ENCODE data around the gene TBC1D5. TPM values are rescaled to one million over a fixed set of nuclear protein-coding genes. Genes with fewer than 3 reads are reported as not detected.
"Not testable (repeated sequence)": the region's sequence is repeated elsewhere in the genome, so short reads cannot be mapped to it uniquely, and the experiment has no call there.

The TBC1D5 gene
- total and polyA plus RNA-seq, 5 donors from 2014 or later = 27.6 to 61.6 (median 36.4) TPM

DNA sequence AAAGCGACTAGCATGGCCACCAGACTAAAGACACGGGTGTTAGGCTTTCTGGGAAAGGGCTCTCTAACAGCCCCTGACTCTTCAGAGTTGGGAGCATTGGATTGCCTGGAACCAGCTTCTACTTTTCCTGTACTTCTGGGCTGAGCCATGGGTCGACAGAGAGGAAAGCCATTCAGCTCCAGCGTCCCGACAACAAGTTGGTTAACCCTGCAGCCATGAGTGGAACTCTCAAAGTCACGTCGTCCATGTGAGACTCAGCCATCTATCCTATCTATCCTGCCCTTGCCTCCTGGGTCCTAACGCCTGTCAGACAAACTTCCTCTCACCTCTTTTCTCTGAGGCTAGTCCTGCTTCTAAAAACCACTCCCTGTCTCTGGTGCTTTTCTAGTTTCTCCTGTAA is 32.6 kb upstream of the TBC1D5 start:
- Histone ChIP-seq H3K4me3 (ENCODE audit: low read depth, low read length) (peak overlapping the region; percentile 26), H3K27ac (ENCODE audit: insufficient read depth, low read length, poor library complexity, severe bottlenecking) (no peak overlapping the region), H3K36me3 (ENCODE audit: control insufficient read depth, insufficient read depth, low read length) (no peaks in the 10 kb centered on the region), H3K9me3 (ENCODE audit: control insufficient read depth in 2 of 2, low read length in 2 of 2) (no peaks in the 10 kb centered on the region), H3K4me1 (ENCODE audit: control insufficient read depth, insufficient read depth, low read length, poor library complexity, severe bottlenecking) (no peaks in the 10 kb centered on the region), H3K27me3 (ENCODE audit: control insufficient read depth, insufficient read depth, low read length) (peaks cover 3% of the 10 kb centered on the region)
- H3K4me1 Mint-ChIP-seq = peaks cover 0 to 16% (median 8%) of the 10 kb centered on the region in 4 donors
- H3K27ac Mint-ChIP-seq = peak overlapping the region in 1 of 3 donors; percentile 20
- peaks cover 17% of the 10 kb centered on the region for H3K27me3 Mint-ChIP-seq
- no peaks in the 10 kb centered on the region for H3K36me3 Mint-ChIP-seq
- DNase-seq (no peak), ATAC-seq (ENCODE audit: low read depth in 2 of 2) (no peak)
- peaks cover 0 to 2% (median 0%) of the 10 kb centered on the region in 7 donors for H3K9me3 Mint-ChIP-seq
- peak overlapping the region in 1 of 4 donors; percentile 35 for H3K4me3 Mint-ChIP-seq

DNA sequence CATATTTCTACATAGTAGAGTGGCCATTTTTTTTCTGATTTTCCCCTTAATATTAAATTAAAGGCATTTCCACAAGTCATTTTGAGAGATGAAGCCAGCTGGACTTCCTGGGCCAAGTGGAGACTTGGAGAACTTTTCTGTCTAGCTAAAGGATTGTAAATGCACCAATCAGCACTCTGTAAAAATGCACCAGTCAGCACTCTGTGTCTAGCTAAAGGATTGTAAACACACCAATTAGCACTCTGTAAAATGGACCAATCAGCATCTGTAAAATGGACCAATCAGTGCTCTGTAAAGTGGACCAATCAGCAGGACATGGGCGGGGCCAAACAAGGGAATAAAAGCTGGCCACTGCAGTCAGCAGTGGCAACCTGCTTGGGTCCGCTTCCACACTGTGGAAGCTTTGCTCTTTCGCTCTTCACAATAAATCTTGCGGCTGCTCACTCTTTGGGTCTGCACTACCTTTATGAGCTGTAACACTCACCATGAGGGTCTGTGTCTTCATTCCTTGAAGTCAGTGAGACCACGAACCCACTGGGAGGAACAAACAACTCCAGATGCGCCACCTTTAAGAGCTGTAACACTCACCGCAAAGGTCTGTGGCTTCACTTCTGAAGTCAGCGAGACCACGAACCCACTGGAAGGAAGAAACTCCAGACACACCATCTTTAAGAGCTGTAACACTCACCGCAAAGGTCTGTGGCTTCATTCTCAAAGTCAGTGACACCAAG is 31.9 kb upstream of the TBC1D5 start:
- not testable (repeated sequence) for H3K4me1 ChIP-seq (ENCODE audit: control insufficient read depth, insufficient read depth, low read length, poor library complexity, severe bottlenecking); H3K27ac ChIP-seq (ENCODE audit: insufficient read depth, low read length, poor library complexity, severe bottlenecking); H3K36me3 ChIP-seq (ENCODE audit: control insufficient read depth, insufficient read depth, low read length); ATAC-seq (ENCODE audit: low read depth in 2 of 2); H3K27me3 ChIP-seq (ENCODE audit: control insufficient read depth, insufficient read depth, low read length); H3K36me3 Mint-ChIP-seq; H3K9me3 Mint-ChIP-seq; H3K9me3 ChIP-seq (ENCODE audit: control insufficient read depth in 2 of 2, low read length in 2 of 2); H3K27ac Mint-ChIP-seq
- peak overlapping the region; percentile 26 for H3K4me3 ChIP-seq (ENCODE audit: low read depth, low read length)
- Mint-ChIP-seq H3K4me3 (peak overlapping the region in 2 of 4 donors; percentile 16 to 35), H3K4me1 (peaks cover 0 to 12% (median 4%) of the 10 kb centered on the region in 4 donors), H3K27me3 (peaks cover 23% of the 10 kb centered on the region)
- peak in 2 of 3 donors; percentile 3 to 23 for DNase-seq

DNA sequence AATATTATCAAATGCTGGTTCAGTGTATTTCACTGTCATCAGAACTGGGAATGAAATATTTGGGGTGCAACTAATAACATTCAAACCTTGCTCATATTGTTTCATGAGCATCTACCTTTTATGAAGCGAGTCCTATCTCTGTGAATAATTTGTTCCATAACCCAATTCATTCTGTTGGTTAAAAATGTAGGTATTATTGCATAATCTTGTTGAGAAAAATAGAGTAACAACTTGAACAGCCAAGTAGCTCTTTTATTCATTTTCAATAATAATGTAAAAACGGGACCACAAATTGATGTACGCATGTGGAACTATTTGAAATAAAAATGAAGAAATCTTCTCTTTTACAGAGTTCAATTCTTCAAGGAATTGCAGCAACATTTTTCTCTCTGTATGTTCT is 30.1 kb upstream of the TBC1D5 start:
- no peak overlapping the region for H3K4me3 Mint-ChIP-seq
- no peak overlapping the region for H3K27ac Mint-ChIP-seq
- no peaks in the 10 kb centered on the region for H3K36me3 Mint-ChIP-seq
- H3K4me3 ChIP-seq (ENCODE audit: low read depth, low read length) = no peak overlapping the region
- no peaks in the 10 kb centered on the region for H3K36me3 ChIP-seq (ENCODE audit: control insufficient read depth, insufficient read depth, low read length)
- ATAC-seq (ENCODE audit: low read depth in 2 of 2) (no peak), DNase-seq (no peak)
- peaks cover 26% of the 10 kb centered on the region for H3K27me3 Mint-ChIP-seq
- peaks cover 0 to 2% (median 0%) of the 10 kb centered on the region in 7 donors for H3K9me3 Mint-ChIP-seq
- peaks cover 3% of the 10 kb centered on the region for H3K27me3 ChIP-seq (ENCODE audit: control insufficient read depth, insufficient read depth, low read length)
- H3K9me3 ChIP-seq (ENCODE audit: control insufficient read depth in 2 of 2, low read length in 2 of 2) = no peaks in the 10 kb centered on the region
- no peaks in the 10 kb centered on the region for H3K4me1 ChIP-seq (ENCODE audit: control insufficient read depth, insufficient read depth, low read length, poor library complexity, severe bottlenecking)
- no peak overlapping the region for H3K27ac ChIP-seq (ENCODE audit: insufficient read depth, low read length, poor library complexity, severe bottlenecking)
- H3K4me1 Mint-ChIP-seq = peaks cover 0 to 12% (median 4%) of the 10 kb centered on the region in 4 donors

DNA sequence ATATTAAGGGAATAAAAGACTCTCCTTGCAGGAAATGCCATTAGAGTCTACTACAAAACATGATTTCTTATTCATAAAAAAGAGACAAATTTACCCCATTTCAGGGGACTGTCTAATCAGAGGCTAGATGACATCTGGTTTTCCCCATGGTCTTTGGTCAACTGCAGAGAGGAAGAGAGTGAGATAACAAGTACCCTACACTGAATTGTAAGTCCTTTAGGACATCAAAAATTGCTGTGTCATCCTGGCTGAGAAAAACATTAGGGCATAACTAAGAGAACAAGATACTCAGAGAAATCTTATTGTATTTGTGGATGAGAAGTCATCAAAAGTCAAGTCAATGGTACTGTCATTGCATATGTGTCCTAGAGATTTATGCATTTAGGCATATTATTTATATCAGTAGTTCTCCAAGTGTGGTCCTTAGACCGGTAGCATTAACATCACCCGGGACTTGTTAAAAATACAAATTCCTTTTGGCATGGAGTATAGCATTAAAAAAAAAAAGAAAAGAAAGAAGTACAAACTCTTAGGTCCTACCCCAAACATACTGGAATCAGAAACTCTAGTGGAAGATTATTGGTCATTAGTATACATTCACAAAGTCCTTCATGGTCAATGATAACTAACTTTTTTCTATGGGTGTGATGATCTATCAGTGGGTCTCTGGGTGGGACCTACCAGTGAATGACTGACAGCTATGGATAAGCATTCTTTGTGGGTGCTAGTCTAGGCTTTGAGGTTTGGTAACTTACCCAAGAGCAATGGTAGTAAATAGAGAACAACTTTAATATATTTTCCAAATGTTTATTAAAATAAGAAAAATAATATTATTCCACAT is 29.0 kb upstream of the TBC1D5 start:
- Mint-ChIP-seq H3K4me3 (no peak overlapping the region), H3K4me1 (peaks cover 0 to 12% (median 4%) of the 10 kb centered on the region in 4 donors), H3K27me3 (peaks cover 26% of the 10 kb centered on the region), H3K27ac (peak overlapping the region in 1 of 3 donors; percentile 61), H3K36me3 (no peaks in the 10 kb centered on the region), H3K9me3 (peaks cover 0 to 4% (median 0%) of the 10 kb centered on the region in 7 donors)
- Histone ChIP-seq H3K36me3 (ENCODE audit: control insufficient read depth, insufficient read depth, low read length) (no peaks in the 10 kb centered on the region), H3K9me3 (ENCODE audit: control insufficient read depth in 2 of 2, low read length in 2 of 2) (no peaks in the 10 kb centered on the region), H3K4me3 (ENCODE audit: low read depth, low read length) (no peak overlapping the region), H3K4me1 (ENCODE audit: control insufficient read depth, insufficient read depth, low read length, poor library complexity, severe bottlenecking) (no peaks in the 10 kb centered on the region), H3K27ac (ENCODE audit: insufficient read depth, low read length, poor library complexity, severe bottlenecking) (no peak overlapping the region), H3K27me3 (ENCODE audit: control insufficient read depth, insufficient read depth, low read length) (peaks cover 3% of the 10 kb centered on the region)
- no peak for ATAC-seq (ENCODE audit: low read depth in 2 of 2)
- DNase-seq = no peak

DNA sequence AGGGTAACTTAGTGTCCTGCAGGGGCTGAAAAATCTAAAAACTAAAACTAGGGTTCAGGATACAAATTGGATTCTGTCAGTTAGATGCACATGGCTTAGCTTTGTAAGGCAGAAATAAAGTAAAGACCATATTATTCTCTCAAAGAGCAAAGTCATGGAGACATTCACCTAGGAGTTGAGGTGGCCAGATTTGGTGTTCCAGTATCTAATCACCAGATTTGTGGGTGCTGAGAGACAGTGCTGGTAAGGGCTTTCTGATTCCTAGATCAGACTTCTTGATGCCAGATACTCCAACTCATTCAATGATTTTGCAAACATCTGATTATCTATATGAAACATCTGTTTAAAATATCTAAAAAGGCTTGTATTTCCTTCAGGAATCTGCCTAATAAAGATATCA is 28.3 kb upstream of the TBC1D5 start:
- no peak overlapping the region for H3K4me3 Mint-ChIP-seq
- Histone ChIP-seq H3K4me3 (ENCODE audit: low read depth, low read length) (no peak overlapping the region), H3K36me3 (ENCODE audit: control insufficient read depth, insufficient read depth, low read length) (no peaks in the 10 kb centered on the region), H3K27me3 (ENCODE audit: control insufficient read depth, insufficient read depth, low read length) (peaks cover 3% of the 10 kb centered on the region), H3K9me3 (ENCODE audit: control insufficient read depth in 2 of 2, low read length in 2 of 2) (no peaks in the 10 kb centered on the region), H3K27ac (ENCODE audit: insufficient read depth, low read length, poor library complexity, severe bottlenecking) (no peak overlapping the region), H3K4me1 (ENCODE audit: control insufficient read depth, insufficient read depth, low read length, poor library complexity, severe bottlenecking) (no peaks in the 10 kb centered on the region)
- H3K27me3 Mint-ChIP-seq = peaks cover 26% of the 10 kb centered on the region
- peaks cover 0 to 12% (median 4%) of the 10 kb centered on the region in 4 donors for H3K4me1 Mint-ChIP-seq
- ATAC-seq (ENCODE audit: low read depth in 2 of 2) (no peak), DNase-seq (no peak)
- no peaks in the 10 kb centered on the region for H3K36me3 Mint-ChIP-seq
- H3K9me3 Mint-ChIP-seq = peaks cover 0 to 4% (median 0%) of the 10 kb centered on the region in 7 donors
- H3K27ac Mint-ChIP-seq = no peak overlapping the region

DNA sequence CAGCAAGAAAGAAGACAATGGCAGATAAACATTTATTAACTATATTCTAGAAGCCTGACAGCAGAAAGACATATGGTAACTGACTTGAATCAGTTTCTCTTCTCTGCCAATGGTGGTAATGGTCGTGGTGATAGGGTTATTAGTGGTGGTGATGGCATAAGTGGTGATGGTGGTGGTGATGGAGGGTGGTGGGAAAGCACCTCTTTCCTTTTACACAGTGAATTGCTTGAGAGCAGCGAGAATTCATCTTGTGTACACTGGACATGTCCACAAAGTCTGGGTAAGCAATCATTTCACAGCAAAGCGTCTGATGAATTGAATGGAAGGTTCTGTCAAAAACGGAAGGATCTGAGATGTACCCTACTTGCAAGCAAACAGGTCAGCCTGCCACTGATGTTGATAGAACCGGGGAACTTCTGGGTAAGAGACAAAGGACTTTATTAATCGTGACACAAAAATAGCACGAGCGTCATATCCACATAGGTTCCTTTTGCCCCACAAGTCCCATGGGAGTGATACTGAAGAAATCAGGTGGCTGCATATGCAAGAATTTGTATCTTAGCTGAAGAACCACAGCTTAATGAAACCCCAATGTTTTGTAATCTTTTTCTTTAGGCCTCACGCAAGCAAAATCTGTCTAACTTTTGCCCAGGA is 23.5 kb upstream of the TBC1D5 start:
- peaks cover 9% of the 10 kb centered on the region for H3K27me3 ChIP-seq (ENCODE audit: control insufficient read depth, insufficient read depth, low read length)
- H3K4me3 ChIP-seq (ENCODE audit: low read depth, low read length) = no peak overlapping the region
- H3K27ac Mint-ChIP-seq = no peak overlapping the region
- H3K4me1 ChIP-seq (ENCODE audit: control insufficient read depth, insufficient read depth, low read length, poor library complexity, severe bottlenecking) = no peaks in the 10 kb centered on the region
- H3K4me3 Mint-ChIP-seq = no peak overlapping the region
- no peaks in the 10 kb centered on the region for H3K4me1 Mint-ChIP-seq
- no peaks in the 10 kb centered on the region for H3K36me3 Mint-ChIP-seq
- ATAC-seq (ENCODE audit: low read depth in 2 of 2) = no peak
- no peaks in the 10 kb centered on the region for H3K36me3 ChIP-seq (ENCODE audit: control insufficient read depth, insufficient read depth, low read length)
- H3K9me3 ChIP-seq (ENCODE audit: control insufficient read depth in 2 of 2, low read length in 2 of 2) = no peaks in the 10 kb centered on the region
- H3K27me3 Mint-ChIP-seq = peaks cover 17% of the 10 kb centered on the region
- no peak for DNase-seq
- peaks cover 0 to 3% (median 0%) of the 10 kb centered on the region in 7 donors for H3K9me3 Mint-ChIP-seq
- H3K27ac ChIP-seq (ENCODE audit: insufficient read depth, low read length, poor library complexity, severe bottlenecking) = no peak overlapping the region

DNA sequence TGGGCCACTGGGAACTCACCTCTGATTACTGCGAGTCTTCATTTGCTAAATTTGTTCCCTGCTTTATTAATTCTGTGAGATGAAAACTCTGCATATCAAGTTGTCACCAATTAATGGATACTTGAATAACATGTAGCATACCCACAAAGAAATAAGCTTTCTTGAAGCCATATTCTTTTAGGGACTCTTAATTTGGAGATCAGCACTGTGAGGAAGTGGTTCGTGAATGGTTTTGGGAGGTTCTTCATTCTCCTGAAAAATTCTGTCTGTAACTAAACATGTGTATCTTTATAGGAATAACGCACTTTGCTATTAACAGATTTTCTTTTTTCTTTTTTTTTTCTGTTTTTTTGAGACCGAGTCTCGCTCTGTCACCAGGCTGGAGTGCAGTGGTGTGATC is 19.1 kb upstream of the TBC1D5 start:
- Histone ChIP-seq H3K4me1 (ENCODE audit: control insufficient read depth, insufficient read depth, low read length, poor library complexity, severe bottlenecking) (no peaks in the 10 kb centered on the region), H3K9me3 (ENCODE audit: control insufficient read depth in 2 of 2, low read length in 2 of 2) (no peaks in the 10 kb centered on the region), H3K27me3 (ENCODE audit: control insufficient read depth, insufficient read depth, low read length) (peaks cover 9% of the 10 kb centered on the region), H3K27ac (ENCODE audit: insufficient read depth, low read length, poor library complexity, severe bottlenecking) (no peak overlapping the region), H3K36me3 (ENCODE audit: control insufficient read depth, insufficient read depth, low read length) (no peaks in the 10 kb centered on the region), H3K4me3 (ENCODE audit: low read depth, low read length) (no peak overlapping the region)
- Mint-ChIP-seq H3K27ac (no peak overlapping the region), H3K4me1 (peaks cover 0 to 6% (median 2%) of the 10 kb centered on the region in 4 donors), H3K9me3 (no peaks in the 10 kb centered on the region), H3K27me3 (peaks cover 4% of the 10 kb centered on the region), H3K36me3 (no peaks in the 10 kb centered on the region), H3K4me3 (no peak overlapping the region)
- DNase-seq (no peak), ATAC-seq (ENCODE audit: low read depth in 2 of 2) (no peak)

Measured in CD4-positive, CD25-positive, alpha-beta regulatory T cell (primary cell).